ENCODE measurements around the gene BCKDK. TPM values are rescaled to one million over a fixed set of nuclear protein-coding genes. Genes with fewer than 3 reads are reported as not detected.

The BCKDK gene
- polyA plus RNA-seq, 1 of the 3 experiments (the other 2 are of a cell fraction): 73.2 TPM

DNA sequence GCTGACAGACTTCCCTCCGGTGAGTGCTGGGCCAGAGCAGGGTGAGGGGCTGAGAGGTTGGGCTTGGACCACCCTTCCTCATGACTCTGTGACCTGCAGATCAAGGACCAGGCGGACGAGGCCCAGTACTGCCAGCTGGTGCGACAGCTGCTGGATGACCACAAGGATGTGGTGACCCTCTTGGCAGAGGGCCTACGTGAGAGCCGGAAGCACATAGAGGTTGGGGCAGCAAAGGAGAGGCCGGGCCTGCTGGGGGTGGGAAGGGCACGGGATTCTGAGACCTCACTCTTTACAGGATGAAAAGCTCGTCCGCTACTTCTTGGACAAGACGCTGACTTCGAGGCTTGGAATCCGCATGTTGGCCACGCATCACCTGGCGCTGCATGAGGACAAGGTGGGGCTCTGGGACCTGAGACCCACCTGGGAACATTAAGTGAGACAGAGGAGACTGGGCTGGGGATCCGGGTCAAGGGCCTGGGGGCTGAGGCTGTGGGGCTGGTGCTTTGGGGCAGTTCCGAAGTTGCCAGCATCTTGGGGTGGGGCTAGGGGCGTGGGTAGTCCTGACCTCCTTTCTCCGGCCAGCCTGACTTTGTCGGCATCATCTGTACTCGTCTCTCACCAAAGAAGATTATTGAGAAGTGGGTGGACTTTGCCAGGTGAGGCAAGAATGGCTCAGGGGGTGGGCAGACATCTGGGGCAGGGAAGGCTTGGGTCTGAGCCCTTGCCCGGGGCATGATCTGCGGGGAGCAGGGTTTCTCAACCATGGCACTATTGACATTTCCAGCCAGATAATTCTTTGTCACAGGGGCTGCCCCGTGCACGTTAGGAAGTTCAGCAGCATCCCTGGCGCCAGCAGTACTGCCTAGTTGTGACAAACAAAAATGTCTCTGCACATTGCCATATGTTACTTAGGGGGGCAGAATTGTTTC lies 2.2 kb downstream of the BCKDK start:
- peaks cover 19 to 36% of the 10 kb centered on the region in 2 experiments for H3K36me3 ChIP-seq (replicated peaks in 1 of 2; ENCODE audit: control insufficient read depth in 1 of 2, insufficient read depth in 2 of 2, low read length in 1 of 2)
- H4K20me1 ChIP-seq (ENCODE audit: insufficient read depth): no peaks in the 10 kb centered on the region
- H3K9me3 ChIP-seq: no peaks in the 10 kb centered on the region
- no peak overlapping the region for H3K4me3 ChIP-seq (ENCODE audit: low read depth in 2 of 2, low read length in 1 of 2)
- CTCF ChIA-PET: interaction anchor here (1.1 to 1.3 kb wide), 2 partner anchors 24 to 36 kb away, joined by 3 read pairs; no protein-coding TSS in a partner anchor
- H3K9me2 ChIP-seq: no peaks in the 10 kb centered on the region
- H2AFZ ChIP-seq (ENCODE audit: low read depth): no peak overlapping the region
- H3K27ac ChIP-seq (ENCODE audit: low read depth in 2 of 2, low read length in 1 of 2): no peak overlapping the region
- WGBS (ENCODE audit: low lambda C conversion rate): 89% methylated on average over 16 of the region's 26 CpGs
- TF ChIP-seq, protein P1, sequence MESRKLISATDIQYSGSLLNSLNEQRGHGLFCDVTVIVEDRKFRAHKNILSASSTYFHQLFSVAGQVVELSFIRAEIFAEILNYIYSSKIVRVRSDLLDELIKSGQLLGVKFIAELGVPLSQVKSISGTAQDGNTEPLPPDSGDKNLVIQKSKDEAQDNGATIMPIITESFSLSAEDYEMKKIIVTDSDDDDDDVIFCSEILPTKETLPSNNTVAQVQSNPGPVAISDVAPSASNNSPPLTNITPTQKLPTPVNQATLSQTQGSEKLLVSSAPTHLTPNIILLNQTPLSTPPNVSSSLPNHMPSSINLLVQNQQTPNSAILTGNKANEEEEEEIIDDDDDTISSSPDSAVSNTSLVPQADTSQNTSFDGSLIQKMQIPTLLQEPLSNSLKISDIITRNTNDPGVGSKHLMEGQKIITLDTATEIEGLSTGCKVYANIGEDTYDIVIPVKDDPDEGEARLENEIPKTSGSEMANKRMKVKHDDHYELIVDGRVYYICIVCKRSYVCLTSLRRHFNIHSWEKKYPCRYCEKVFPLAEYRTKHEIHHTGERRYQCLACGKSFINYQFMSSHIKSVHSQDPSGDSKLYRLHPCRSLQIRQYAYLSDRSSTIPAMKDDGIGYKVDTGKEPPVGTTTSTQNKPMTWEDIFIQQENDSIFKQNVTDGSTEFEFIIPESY (IDR thresholded peaks at IDR 0.05; ENCODE audit: borderline replicate concordance, low read depth): no peak
- TF ChIP-seq SMC3 (IDR thresholded peaks at IDR 0.05; ENCODE audit: low read depth, low read length) (no peak), YY1 (IDR thresholded peaks at IDR 0.05; ENCODE audit: low read depth) (no peak), MEF2A (IDR thresholded peaks at IDR 0.05; ENCODE audit: borderline replicate concordance, low read depth) (no peak), RXRA (IDR thresholded peaks at IDR 0.05; ENCODE audit: borderline replicate concordance, low read depth) (no peak)
- H3K27me3 ChIP-seq (ENCODE audit: insufficient read depth): no peaks in the 10 kb centered on the region
- DNase-seq: no peak
- no peak overlapping the region for H3K9ac ChIP-seq
- H3K79me2 ChIP-seq (ENCODE audit: insufficient read depth): peaks cover 23% of the 10 kb centered on the region
- peaks cover 14% of the 10 kb centered on the region for H3F3A ChIP-seq (replicated peaks; ENCODE audit: insufficient read depth)
- POLR2A ChIA-PET: no interaction called here
- H3K4me2 ChIP-seq: no peak overlapping the region
- H3K4me1 ChIP-seq (ENCODE audit: control insufficient read depth in 1 of 2, insufficient read depth in 2 of 2, low read depth in 1 of 2, low read length in 1 of 2): peaks cover 8 to 25% of the 10 kb centered on the region in 2 experiments; a peak in 2 of 4 replicates

DNA sequence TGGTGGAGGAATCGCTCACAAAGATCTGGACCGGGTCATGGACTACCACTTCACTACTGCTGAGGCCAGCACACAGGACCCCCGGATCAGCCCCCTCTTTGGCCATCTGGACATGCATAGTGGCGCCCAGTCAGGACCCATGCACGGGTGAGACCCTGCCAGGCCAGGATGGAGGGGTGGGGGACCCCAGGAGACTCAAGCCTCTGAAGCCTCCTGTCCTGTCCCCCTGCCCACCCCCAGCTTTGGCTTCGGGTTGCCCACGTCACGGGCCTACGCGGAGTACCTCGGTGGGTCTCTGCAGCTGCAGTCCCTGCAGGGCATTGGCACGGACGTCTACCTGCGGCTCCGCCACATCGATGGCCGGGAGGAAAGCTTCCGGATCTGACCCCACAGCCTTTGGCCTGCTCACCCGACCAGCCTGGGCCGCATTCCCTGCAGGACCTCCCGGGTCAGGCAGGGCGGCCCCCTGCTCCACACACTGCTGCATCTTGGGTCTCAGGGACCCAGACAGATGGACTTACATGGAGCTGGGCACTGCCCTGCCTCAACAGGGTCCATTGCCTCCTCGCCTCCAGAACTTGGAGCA lies 3.8 kb downstream of the BCKDK start:
- no peak overlapping the region for H3K9ac ChIP-seq
- no peak for DNase-seq
- H3K9me2 ChIP-seq: no peaks in the 10 kb centered on the region
- H4K20me1 ChIP-seq (ENCODE audit: insufficient read depth): no peaks in the 10 kb centered on the region
- H3K36me3 ChIP-seq (replicated peaks in 1 of 2; ENCODE audit: control insufficient read depth in 1 of 2, insufficient read depth in 2 of 2, low read length in 1 of 2): peaks cover 19 to 36% of the 10 kb centered on the region in 2 experiments
- CTCF ChIA-PET: interaction anchor here (1.2 to 2.2 kb wide), 3 partner anchors 22 to 31 kb away, joined by 3 to 9 read pairs (median 4); no protein-coding TSS in a partner anchor
- WGBS (ENCODE audit: low lambda C conversion rate): 97% methylated on average over 18 of the region's 23 CpGs
- no peak overlapping the region for H3K27ac ChIP-seq (ENCODE audit: low read depth in 2 of 2, low read length in 1 of 2)
- peaks cover 5 to 21% of the 10 kb centered on the region in 2 experiments; a peak in 2 of 4 replicates for H3K4me1 ChIP-seq (ENCODE audit: control insufficient read depth in 1 of 2, insufficient read depth in 2 of 2, low read depth in 1 of 2, low read length in 1 of 2)
- peaks cover 14% of the 10 kb centered on the region for H3F3A ChIP-seq (replicated peaks; ENCODE audit: insufficient read depth)
- POLR2A ChIA-PET: no interaction called here
- H3K9me3 ChIP-seq: no peaks in the 10 kb centered on the region
- H3K4me3 ChIP-seq (ENCODE audit: low read depth in 2 of 2, low read length in 1 of 2): no peak overlapping the region
- no peak overlapping the region for H2AFZ ChIP-seq (ENCODE audit: low read depth)
- no peak for TF ChIP-seq TCF12 (IDR thresholded peaks at IDR 0.05)
- TF ChIP-seq EZH2phosphoT487 (IDR thresholded peaks at IDR 0.05; ENCODE audit: borderline replicate concordance, low read depth): no peak
- peaks cover 32% of the 10 kb centered on the region for H3K79me2 ChIP-seq (ENCODE audit: insufficient read depth)
- H3K4me2 ChIP-seq: no peak overlapping the region
- H3K27me3 ChIP-seq (ENCODE audit: insufficient read depth): no peaks in the 10 kb centered on the region
